Stimulated activated CD4-positive, alpha-beta T cell treated with anti-CD3 and anti-CD28 coated beads, Interleukin-4, amount 100 ng/mL, for 48 hours (primary cell): ENCODE results near the gene BTBD19.
"Not testable (repeated sequence)": the region's sequence is repeated elsewhere in the genome, so short reads cannot be mapped to it uniquely, and the experiment has no call there.

Experiments used
- DNase-seq, 2 donors: peaks; one replicate each; pipeline ENCODE4 v3.0.0-alpha.2; 2020; ENCODE audit warnings: low read depth in 2 of 2

The BTBD19 gene

GRCh38 chr1:44787506-44787905, 20.8 kb upstream of the BTBD19 start:
- no peak for DNase-seq

GRCh38 chr1:44788120-44788860, 20.0 kb upstream of the BTBD19 start, which contains the start of gene BEST4:
Gene BEST4, minus strand, starts transcription at chr1:44788170. Its CDS starts 465 bp downstream, at chr1:44787705.
- DNase-seq, result no peak

- DNase-seq, result no peak
Observed at GRCh38 chr1:44790968-44791801, 17.1 kb upstream of the BTBD19 start.

- no peak for DNase-seq
Observed at GRCh38 chr1:44792736-44793502, 15.4 kb upstream of the BTBD19 start.

GRCh38 chr1:44797886-44798285, 10.4 kb upstream of the BTBD19 start:
- DNase-seq, result not testable (repeated sequence)

GRCh38 chr1:44798481-44799365, 9.6 kb upstream of the BTBD19 start:
- no peak for DNase-seq

- peak; percentile 97 to 98 for DNase-seq
Observed at GRCh38 chr1:44799770-44800584, 8.3 kb upstream of the BTBD19 start, which contains the start of gene PLK3. Gene PLK3, plus strand, starts transcription at chr1:44800377. Its CDS starts 87 bp downstream, at chr1:44800464.

- no peak for DNase-seq
Observed at GRCh38 chr1:44801491-44802305, 6.6 kb upstream of the BTBD19 start.

GRCh38 chr1:44802306-44803061, 5.8 kb upstream of the BTBD19 start:
- no peak for DNase-seq

- DNase-seq, result no peak
Observed at GRCh38 chr1:44803062-44803311, 5.3 kb upstream of the BTBD19 start.

GRCh38 chr1:44803312-44804095, 4.8 kb upstream of the BTBD19 start:
- no peak for DNase-seq

- DNase-seq, result no peak
Observed at GRCh38 chr1:44805311-44806024, 2.9 kb upstream of the BTBD19 start.

- no peak for DNase-seq
Observed at GRCh38 chr1:44806025-44806703, 2.2 kb upstream of the BTBD19 start.

GRCh38 chr1:44806704-44807363, 1.5 kb upstream of the BTBD19 start, which contains the start of gene DYNLT4:
Gene DYNLT4, minus strand, starts transcription at chr1:44807351. Its CDS starts 683 bp downstream, at chr1:44806668.
- DNase-seq, result no peak

GRCh38 chr1:44807364-44808062, 810 bp upstream of the BTBD19 start:
- peak; percentile 83 to 90 for DNase-seq
